ENCODE data around the gene FGF19.

The FGF19 gene

DNA sequence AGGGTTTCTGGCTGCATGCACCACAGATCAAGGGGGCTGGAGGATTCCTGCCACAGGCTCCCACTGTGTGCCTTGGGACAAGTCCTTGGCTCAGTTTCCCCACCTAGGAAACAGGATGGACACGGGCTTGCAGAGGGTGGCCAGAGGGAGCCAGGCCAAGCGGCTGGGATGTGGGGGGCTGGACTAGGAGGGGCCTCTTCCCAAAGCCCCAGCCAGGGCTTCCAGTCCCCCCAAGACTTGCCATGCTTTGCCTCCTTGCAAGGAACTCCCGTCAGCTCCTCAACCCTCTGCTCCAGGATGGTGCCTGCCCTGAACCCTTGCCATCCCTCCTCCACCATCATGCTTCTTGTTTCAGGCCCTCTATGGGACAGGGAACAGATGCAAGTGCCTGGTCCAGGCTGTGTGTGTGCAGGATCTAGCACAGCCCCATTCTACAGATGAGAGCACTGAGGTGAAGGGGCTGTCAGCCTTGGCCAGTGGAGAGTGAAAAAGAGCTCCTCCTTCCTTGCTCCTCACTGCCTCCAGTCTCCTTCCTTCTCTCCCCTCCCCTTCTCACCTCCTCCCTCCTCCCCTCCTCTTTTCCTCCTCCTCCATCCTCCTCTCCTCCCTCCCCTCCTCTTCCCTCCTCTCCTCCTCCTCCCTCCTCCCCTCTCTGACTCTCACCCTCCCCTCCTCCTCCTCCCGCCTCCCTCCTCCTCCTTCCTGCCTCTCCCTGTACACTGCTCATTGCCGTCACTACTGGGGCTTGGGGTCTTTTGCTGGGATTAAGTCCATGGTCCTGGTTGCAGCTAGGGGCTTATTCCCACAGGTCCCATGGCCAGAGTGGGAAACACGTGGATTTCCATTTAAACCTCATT lies 13.3 kb upstream of the FGF19 start:
- Histone ChIP-seq H3K4me1 (ENCODE audit: control insufficient read depth, insufficient read depth, low read length) (peaks cover 3% of the 10 kb centered on the region), H3K27ac (ENCODE audit: low read depth, low read length) (no peak overlapping the region), H3K27me3 (ENCODE audit: control insufficient read depth, insufficient read depth, low read length) (peaks cover 24% of the 10 kb centered on the region), H3K36me3 (ENCODE audit: control insufficient read depth, insufficient read depth, low read length) (no peaks in the 10 kb centered on the region), H3K4me3 (ENCODE audit: low read depth, low read length) (no peak overlapping the region), H3K9me3 (ENCODE audit: control insufficient read depth, insufficient read depth, low read length) (no peaks in the 10 kb centered on the region), H3K9ac (ENCODE audit: low read depth, low read length) (no peak overlapping the region)

GRCh38 chr11:69716099-69716498 lies 12.3 kb upstream of the FGF19 start:
- H3K27me3 ChIP-seq (ENCODE audit: control insufficient read depth, insufficient read depth, low read length), result peaks cover 24% of the 10 kb centered on the region

GRCh38 chr11:69715446-69715845 lies 11.6 kb upstream of the FGF19 start:
- H3K36me3 ChIP-seq (ENCODE audit: control insufficient read depth, insufficient read depth, low read length), result no peaks in the 10 kb centered on the region
- no peak overlapping the region for H3K9ac ChIP-seq (ENCODE audit: low read depth, low read length)
- H3K9me3 ChIP-seq (ENCODE audit: control insufficient read depth, insufficient read depth, low read length), result no peaks in the 10 kb centered on the region
- H3K4me3 ChIP-seq (ENCODE audit: low read depth, low read length), result no peak overlapping the region
- H3K27ac ChIP-seq (ENCODE audit: low read depth, low read length), result no peak overlapping the region
- peaks cover 24% of the 10 kb centered on the region for H3K27me3 ChIP-seq (ENCODE audit: control insufficient read depth, insufficient read depth, low read length)
- H3K4me1 ChIP-seq (ENCODE audit: control insufficient read depth, insufficient read depth, low read length), result peaks cover 7% of the 10 kb centered on the region

More at GRCh38 chr11:69716099-69716498, 12.3 kb upstream of the FGF19 start:
- Histone ChIP-seq H3K27ac (ENCODE audit: low read depth, low read length) (no peak overlapping the region), H3K9ac (ENCODE audit: low read depth, low read length) (no peak overlapping the region), H3K9me3 (ENCODE audit: control insufficient read depth, insufficient read depth, low read length) (no peaks in the 10 kb centered on the region), H3K4me3 (ENCODE audit: low read depth, low read length) (no peak overlapping the region), H3K4me1 (ENCODE audit: control insufficient read depth, insufficient read depth, low read length) (peaks cover 7% of the 10 kb centered on the region), H3K36me3 (ENCODE audit: control insufficient read depth, insufficient read depth, low read length) (no peaks in the 10 kb centered on the region)

GRCh38 chr11:69711822-69712801 lies 8.3 kb upstream of the FGF19 start:
- Histone ChIP-seq H3K27ac (ENCODE audit: low read depth, low read length) (no peak overlapping the region), H3K36me3 (ENCODE audit: control insufficient read depth, insufficient read depth, low read length) (no peaks in the 10 kb centered on the region), H3K9me3 (ENCODE audit: control insufficient read depth, insufficient read depth, low read length) (no peaks in the 10 kb centered on the region), H3K9ac (ENCODE audit: low read depth, low read length) (no peak overlapping the region), H3K4me3 (ENCODE audit: low read depth, low read length) (no peak overlapping the region), H3K27me3 (ENCODE audit: control insufficient read depth, insufficient read depth, low read length) (peaks cover 4% of the 10 kb centered on the region; the same call in 1 of the 2 replicates), H3K4me1 (ENCODE audit: control insufficient read depth, insufficient read depth, low read length) (peaks cover 11% of the 10 kb centered on the region)

GRCh38 chr11:69708736-69709401 lies 5.0 kb upstream of the FGF19 start:
- Histone ChIP-seq H3K4me1 (ENCODE audit: control insufficient read depth, insufficient read depth, low read length) (peaks cover 31% of the 10 kb centered on the region), H3K27me3 (ENCODE audit: control insufficient read depth, insufficient read depth, low read length) (peaks cover 17% of the 10 kb centered on the region), H3K9me3 (ENCODE audit: control insufficient read depth, insufficient read depth, low read length) (no peaks in the 10 kb centered on the region), H3K36me3 (ENCODE audit: control insufficient read depth, insufficient read depth, low read length) (no peaks in the 10 kb centered on the region), H3K9ac (ENCODE audit: low read depth, low read length) (no peak overlapping the region), H3K4me3 (ENCODE audit: low read depth, low read length) (no peak overlapping the region), H3K27ac (ENCODE audit: low read depth, low read length) (peak overlapping the region; percentile 18)

DNA sequence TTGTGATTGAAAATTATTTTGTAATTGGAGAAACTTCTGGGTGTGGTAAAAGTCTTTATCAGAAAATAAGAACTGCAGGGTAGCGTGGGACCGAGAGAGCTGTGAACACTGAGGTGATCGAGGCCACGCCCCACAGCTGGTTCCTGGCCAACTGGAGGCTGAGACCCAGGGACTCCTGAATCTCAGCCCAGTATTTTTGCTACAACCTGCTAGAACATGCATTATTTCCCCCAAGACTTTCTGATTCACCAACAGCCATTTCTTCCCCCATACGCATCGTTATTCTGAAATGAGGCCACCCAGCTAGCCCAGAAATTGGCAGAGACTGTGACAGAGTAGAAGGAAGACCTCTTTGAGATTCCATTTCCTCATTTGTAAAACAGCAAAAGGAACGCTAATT lies 3.4 kb upstream of the FGF19 start:
- Histone ChIP-seq H3K4me3 (ENCODE audit: low read depth, low read length) (no peak overlapping the region), H3K9ac (ENCODE audit: low read depth, low read length) (no peak overlapping the region), H3K27ac (ENCODE audit: low read depth, low read length) (no peak overlapping the region), H3K9me3 (ENCODE audit: control insufficient read depth, insufficient read depth, low read length) (no peaks in the 10 kb centered on the region), H3K27me3 (ENCODE audit: control insufficient read depth, insufficient read depth, low read length) (peaks cover 17% of the 10 kb centered on the region), H3K4me1 (ENCODE audit: control insufficient read depth, insufficient read depth, low read length) (peaks cover 31% of the 10 kb centered on the region), H3K36me3 (ENCODE audit: control insufficient read depth, insufficient read depth, low read length) (no peaks in the 10 kb centered on the region)

DNA sequence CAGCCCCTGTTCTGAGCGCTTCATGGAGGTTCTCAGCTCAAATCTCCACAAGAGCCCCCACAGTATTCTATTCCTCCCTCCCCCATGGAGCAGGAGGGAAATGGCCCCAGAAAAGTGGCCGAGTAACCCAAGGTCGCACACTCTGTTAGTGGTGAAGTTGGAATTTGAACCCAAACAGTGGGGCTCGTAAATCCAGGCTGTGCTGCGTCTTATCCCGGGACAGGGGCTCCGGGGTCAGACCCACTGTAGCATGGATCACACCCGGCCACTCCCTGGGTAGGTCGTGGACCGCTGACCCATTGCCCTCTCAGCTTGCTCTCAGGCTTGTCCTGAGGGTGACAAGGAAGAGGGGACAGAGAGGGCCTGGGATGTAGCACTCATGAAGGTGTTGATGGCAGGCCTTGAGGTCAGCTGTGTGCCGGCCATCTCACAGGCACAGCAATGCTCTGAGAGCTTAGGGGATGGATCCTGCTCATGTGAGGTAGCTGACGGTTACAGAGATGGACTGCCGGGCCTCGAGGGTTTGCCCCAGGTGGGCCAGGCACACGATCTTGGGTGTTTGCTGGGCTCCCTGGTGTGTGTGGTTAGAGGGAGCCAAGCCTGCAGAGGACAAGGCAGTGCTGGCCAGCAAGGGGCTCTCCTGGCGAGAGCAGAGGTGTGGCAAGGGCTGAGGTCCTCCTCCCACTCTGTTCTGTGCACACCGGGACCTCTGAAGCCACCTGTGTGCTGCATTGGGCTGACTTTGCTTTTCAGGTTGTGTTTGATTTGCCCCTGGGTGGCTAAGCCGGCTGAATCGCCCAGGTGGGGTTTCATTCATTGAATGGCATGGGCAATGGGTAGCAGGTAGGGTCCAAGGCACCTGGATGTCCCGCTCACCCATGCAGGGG lies 2.3 kb upstream of the FGF19 start:
- H3K4me3 ChIP-seq (ENCODE audit: low read depth, low read length), result no peak overlapping the region
- no peak overlapping the region for H3K9ac ChIP-seq (ENCODE audit: low read depth, low read length)
- H3K27ac ChIP-seq (ENCODE audit: low read depth, low read length), result no peak overlapping the region
- peaks cover 17% of the 10 kb centered on the region for H3K27me3 ChIP-seq (ENCODE audit: control insufficient read depth, insufficient read depth, low read length)
- H3K36me3 ChIP-seq (ENCODE audit: control insufficient read depth, insufficient read depth, low read length), result no peaks in the 10 kb centered on the region
- peaks cover 28% of the 10 kb centered on the region for H3K4me1 ChIP-seq (ENCODE audit: control insufficient read depth, insufficient read depth, low read length)
- no peaks in the 10 kb centered on the region for H3K9me3 ChIP-seq (ENCODE audit: control insufficient read depth, insufficient read depth, low read length)

- Histone ChIP-seq H3K27me3 (ENCODE audit: control insufficient read depth, insufficient read depth, low read length) (peaks cover 17% of the 10 kb centered on the region), H3K4me3 (ENCODE audit: low read depth, low read length) (peak overlapping the region; percentile 52; the same call in 1 of the 2 replicates)
These were observed 1.6 kb upstream of the FGF19 start for GRCh38 chr11:69705351-69705811.

GRCh38 chr11:69704508-69705253 lies 859 bp upstream of the FGF19 start:
- Histone ChIP-seq H3K36me3 (ENCODE audit: control insufficient read depth, insufficient read depth, low read length) (peaks cover 3% of the 10 kb centered on the region; the same call in 1 of the 2 replicates), H3K27me3 (ENCODE audit: control insufficient read depth, insufficient read depth, low read length) (peaks cover 17% of the 10 kb centered on the region), H3K9ac (ENCODE audit: low read depth, low read length) (no peak overlapping the region), H3K4me3 (ENCODE audit: low read depth, low read length) (peak overlapping the region; percentile 76), H3K9me3 (ENCODE audit: control insufficient read depth, insufficient read depth, low read length) (no peaks in the 10 kb centered on the region), H3K4me1 (ENCODE audit: control insufficient read depth, insufficient read depth, low read length) (peaks cover 42% of the 10 kb centered on the region), H3K27ac (ENCODE audit: low read depth, low read length) (peak overlapping the region; percentile 68)

More at GRCh38 chr11:69705351-69705811, 1.6 kb upstream of the FGF19 start:
- H3K36me3 ChIP-seq (ENCODE audit: control insufficient read depth, insufficient read depth, low read length), result no peaks in the 10 kb centered on the region
- no peaks in the 10 kb centered on the region for H3K9me3 ChIP-seq (ENCODE audit: control insufficient read depth, insufficient read depth, low read length)
- peaks cover 35% of the 10 kb centered on the region for H3K4me1 ChIP-seq (ENCODE audit: control insufficient read depth, insufficient read depth, low read length)
- no peak overlapping the region for H3K9ac ChIP-seq (ENCODE audit: low read depth, low read length)
- H3K27ac ChIP-seq (ENCODE audit: low read depth, low read length), result no peak overlapping the region

Data from HUES48 (cell line).